GM03348 (cell line): ENCODE measurements around the gene RNU6-9.

Experiments
- DNase-seq: peaks from one replicate; pipeline ENCODE4 v3.0.0; 2012; ENCODE audit warnings: low spot score

RNU6-9 gene

DNA sequence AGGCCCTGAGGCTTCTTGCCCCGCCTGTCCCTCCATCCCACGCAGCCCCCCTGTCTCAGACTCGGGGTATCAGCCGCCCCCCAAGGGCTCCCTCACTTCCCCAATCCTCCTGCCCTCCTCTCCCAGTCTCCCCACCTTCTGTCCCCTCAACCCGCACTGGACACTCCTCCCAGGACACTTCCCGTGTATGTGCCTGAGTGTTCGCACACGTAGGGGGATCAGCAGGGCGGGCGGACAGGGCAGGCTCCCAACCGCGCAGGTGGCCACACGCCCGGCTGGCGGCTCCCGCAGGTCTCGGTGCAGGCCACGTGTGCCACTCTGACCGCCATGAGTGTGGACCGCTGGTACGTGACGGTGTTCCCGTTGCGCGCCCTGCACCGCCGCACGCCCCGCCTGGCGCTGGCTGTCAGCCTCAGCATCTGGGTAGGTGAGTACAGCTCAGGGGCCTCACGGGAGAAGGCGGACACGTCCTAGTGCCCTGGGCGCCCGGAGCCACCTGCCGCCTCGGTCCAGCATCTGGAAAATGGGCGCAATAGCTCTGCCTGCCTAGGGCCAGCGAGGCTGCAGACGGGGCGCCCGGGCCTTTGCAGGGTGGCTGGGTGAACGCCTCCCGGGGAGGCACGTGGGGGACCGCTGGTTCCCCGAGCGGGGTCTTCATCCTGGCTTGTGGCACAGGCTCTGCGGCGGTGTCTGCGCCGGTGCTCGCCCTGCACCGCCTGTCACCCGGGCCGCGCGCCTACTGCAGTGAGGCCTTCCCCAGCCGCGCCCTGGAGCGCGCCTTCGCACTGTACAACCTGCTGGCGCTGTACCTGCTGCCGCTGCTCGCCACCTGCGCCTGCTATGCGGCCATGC is 26.1 kb downstream of the RNU6-9 start:
- DNase-seq: no peak

DNA sequence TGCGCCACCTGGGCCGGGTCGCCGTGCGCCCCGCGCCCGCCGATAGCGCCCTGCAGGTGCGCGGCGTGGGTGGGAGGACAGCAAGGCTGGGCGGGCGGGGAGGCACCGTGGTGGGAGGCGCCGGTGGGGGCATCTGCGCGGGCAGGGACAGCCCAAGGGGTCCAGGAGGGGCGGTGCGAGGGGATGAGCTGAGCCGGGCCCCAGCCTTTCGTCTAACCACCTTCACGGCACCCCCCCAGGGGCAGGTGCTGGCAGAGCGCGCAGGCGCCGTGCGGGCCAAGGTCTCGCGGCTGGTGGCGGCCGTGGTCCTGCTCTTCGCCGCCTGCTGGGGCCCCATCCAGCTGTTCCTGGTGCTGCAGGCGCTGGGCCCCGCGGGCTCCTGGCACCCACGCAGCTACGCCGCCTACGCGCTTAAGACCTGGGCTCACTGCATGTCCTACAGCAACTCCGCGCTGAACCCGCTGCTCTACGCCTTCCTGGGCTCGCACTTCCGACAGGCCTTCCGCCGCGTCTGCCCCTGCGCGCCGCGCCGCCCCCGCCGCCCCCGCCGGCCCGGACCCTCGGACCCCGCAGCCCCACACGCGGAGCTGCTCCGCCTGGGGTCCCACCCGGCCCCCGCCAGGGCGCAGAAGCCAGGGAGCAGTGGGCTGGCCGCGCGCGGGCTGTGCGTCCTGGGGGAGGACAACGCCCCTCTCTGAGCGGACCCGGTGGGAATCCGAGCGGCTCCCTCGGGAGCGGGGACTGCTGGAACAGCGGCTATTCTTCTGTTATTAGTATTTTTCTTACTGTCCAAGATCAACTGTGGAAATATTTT is 27.0 kb downstream of the RNU6-9 start:
- no peak for DNase-seq

DNA sequence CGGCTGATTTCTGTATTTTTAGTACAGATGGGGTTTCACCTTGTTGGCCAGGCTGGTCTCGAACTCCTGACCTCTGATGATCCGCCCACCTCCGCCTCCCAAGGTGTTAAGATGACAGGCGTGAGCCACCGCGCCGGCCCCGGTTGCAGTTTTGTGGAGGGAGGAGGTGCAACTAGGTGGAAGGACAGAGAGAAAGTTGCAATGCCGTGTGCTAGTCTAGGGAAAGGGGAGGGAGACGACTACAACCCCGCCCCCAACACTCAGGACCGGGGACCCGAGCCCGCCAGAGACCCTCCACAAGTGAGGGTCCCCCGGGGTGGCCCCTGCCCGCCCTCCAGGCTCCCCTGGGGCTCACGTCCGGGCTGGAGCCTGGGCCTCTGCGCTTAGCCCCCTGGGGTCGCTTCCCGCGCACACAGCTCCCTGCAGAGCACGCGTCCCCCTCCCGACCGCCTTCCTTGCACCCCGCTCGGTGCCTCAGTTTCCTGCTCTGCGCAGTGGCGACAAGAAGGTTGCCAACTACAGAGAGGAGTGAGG is 31.3 kb downstream of the RNU6-9 start:
- DNase-seq: no peak

DNA sequence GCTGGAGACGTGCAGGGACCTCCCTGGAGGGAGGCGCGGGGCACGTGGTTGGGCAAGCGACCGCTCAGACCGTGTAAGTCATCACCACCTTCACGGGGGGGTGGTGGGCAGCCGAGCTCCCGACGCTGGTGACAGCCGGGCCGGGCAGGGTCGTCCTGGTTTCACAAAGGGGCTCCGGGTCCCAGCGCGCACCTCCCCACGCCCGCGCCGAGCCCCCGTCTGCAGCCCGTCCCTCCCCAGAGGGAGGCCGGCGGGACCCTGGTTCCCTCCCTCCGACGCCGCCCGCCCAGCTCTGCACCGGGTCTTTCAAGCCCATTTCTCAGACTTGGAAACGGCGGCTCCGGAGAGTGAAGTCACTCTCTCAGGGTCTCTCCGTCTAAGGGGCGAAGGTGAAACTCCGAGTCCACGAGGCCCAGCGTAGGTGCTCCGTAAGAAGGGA is 31.8 kb downstream of the RNU6-9 start:
- peak; percentile 57 for DNase-seq

DNA sequence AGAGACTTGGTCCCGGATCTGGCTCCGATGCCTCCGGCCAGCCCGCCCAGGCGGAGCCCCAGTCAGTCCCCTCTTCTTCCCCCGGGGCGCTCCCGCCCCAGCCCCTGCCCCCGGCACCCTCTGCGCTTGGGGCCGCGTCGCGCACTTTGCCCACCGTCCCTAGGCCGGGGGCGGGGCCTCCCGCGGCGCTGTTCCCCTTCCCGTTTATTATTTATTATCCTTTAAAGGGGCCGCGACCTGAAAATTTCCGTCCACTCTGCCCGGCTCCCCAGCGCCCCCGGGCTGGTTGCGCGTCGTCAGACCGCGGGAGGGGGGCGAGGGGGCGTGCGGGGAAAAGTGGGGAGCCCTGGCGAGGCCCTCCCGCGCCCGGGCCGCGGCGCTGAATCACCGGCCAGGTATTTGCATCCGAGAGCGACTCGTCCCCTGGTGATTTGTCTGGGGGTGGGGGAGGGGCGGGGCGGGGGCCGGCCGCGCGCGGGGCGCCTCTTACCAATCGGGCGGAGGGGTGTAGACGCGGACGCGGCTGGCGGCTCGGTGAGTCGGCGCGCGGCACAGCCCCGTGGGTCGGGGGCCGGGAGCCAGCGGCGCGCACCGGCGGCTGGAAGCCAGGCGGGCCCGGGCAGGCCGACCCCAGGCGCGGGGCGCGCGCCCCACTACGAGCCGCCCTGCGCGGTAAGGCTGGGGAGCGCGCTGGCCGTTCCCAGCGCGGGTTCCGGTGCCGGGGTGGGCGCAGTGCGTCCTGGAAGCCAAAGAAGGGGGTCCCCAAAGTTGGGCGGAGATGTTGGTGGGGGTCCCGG is 32.4 kb downstream of the RNU6-9 start, which contains the start of gene ARID3A:
TSS of gene ARID3A (plus strand) at position 510 of the 797 bp plus-strand sequence. CDS start 3,494 bp downstream, outside the sequence.
- DNase-seq: peak; percentile 93

DNA sequence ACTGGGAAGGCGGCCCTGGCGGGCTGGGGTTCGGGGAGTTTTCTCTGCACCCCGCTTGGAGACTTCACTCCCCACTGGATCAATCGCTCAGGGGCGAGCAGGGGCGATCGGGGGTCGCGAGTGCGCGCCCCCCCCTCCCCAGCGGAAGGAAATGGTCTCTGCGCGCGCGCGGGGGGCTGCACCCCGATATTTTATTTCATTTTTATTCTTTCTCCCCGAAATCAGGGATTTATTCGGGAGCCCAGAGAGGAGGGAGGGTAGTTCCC is 33.0 kb downstream of the RNU6-9 start:
- DNase-seq: no peak

DNA sequence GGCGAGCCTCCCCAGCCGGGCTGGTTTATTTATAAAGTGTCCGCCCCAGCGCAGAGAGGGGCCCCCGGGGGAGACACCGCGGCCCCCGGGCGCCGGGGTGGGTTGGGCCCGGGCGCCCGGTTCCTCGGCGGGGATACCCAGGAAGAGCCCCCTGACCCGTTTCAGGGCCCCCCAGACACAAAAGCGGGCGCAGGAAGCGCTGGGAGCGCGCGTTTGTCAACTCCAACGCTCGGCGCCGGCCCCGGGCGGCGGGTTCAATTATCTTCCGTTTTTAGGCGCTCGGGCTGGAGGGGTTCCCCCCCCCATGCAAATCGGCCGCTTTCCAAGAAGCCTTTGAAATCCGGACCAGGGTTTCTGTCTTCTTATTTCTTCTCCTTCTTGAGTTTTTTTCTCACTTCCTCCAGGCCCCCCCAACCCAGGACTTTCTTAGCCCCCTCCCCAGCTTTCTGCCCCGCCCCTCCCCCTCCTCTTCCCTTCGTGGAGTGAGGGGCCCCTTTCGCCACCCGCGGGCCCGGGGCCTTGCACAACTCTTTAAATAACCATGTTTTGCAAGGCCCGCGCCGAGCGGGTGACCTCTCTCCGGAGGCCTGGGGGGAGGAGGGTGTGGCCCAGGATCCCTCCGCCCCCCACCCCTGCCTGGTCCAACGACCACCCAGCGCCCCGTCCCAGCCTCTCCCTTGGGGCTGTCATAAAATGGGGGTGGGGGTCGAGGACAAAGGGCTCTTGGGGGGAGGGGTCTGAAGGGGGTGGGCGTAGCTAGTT is 33.5 kb downstream of the RNU6-9 start:
- peak; percentile 85 for DNase-seq

DNA sequence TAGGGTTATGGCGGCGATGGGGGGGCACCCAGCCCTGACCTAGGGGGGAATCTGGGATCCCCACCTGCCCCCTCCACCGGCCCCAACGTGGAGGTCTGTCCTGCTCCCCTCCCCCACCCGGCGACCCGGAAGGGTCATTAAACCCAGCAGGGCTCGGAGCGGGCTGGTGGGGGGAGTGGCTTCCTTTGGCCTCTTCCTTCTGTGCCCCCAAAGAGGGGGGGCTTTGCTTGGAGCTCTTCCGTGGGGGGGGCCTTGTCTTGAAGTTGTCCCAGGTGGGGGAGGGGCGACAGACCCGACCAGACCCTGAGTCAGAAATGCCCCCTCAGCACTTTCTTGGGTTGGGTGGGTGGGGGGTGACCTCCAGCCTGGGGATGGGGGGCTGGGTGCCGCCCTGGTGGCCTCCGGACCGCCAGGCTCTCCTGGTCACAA is 34.1 kb downstream of the RNU6-9 start:
- DNase-seq: peak; percentile 45

DNA sequence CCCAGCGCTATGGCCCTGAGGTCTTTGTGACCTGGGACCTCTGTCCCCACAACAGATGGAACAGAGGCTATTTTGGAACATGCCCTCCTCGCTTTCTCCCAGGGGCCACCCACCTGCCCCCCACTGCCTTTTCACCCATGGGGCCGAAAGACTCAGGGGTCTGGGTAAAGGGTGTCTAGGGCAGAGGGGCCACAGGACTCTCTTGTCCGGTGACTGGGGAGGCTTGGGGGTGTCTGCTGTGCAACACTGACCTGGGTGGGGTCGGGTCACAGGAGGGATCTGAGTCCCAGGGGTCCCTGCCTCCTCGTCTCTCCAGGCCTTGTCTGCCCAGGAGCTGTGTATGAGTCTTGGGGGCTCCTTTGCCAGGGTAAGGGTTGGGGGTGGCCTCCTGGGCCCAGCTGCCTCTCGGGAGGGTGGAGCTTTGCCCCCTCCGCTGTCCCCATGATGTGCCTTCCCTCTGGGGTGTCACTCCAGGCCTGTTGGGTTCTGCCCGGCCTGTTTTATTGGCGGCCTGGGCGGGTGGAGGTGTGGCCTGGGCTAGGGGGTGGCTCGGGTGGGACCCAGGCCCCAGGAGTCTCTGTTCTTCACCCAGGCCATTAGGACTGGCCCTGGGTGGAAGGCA is 34.6 kb downstream of the RNU6-9 start:
- no peak for DNase-seq

DNA sequence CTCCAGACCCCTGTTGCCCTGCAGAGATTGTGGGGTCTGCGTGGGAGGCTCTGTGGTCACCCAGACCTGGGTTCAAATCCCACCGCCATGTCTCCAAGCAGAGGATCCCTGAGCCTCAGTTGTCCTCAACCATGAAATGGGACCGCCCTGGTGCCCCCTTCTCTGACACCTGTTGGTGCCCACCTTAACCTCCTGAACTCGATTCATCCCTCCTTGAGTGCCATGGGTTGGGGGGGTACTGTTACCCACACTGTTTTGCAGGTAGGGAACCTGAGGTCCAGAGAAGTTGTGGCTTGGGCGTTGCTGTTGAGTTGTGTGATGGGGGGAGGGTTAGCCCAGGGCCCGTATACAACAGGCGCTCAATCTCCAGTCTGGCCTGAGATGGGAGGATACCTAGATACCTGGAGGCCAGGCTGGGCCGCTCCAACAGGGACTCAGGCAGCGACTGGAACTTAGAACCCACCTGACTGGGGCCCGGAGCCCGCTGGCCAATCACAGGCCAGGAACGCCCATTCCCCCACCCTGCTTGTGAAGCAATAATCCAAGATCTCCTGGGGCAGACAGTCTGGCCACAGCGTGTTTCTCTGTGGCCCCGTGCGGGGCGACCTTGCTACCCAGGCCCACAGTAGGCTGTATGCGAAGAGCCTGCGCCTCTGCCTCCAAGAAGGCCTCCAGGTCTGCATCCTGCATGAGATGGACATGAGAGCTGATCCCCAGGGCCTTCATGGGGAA is 35.4 kb downstream of the RNU6-9 start:
- DNase-seq: peak; percentile 72

DNA sequence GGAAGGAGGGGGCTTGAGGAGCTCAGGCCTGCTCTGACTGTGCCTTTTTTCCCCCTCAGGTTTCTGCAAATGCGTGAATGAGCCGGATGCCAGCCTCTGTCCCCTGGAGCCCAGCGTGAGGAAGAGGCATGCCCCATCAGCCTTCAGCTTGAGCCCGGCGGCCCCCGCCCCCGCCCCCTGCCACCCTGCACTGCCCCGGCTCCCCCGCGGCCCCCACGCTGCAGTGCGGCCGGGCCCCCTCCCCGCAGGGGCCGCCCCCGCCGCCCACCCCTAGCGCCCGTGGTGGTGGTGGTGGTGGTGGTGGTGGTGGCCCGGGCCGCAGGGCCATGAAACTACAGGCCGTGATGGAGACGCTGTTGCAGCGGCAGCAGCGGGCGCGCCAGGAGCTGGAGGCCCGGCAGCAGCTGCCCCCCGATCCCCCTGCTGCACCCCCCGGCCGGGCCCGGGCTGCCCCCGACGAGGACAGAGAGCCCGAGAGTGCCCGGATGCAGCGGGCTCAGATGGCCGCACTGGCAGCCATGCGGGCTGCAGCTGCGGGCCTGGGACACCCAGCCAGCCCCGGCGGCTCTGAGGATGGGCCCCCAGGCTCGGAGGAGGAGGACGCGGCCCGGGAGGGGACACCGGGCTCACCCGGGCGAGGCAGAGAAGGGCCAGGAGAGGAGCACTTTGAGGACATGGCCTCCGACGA is 36.1 kb downstream of the RNU6-9 start:
- DNase-seq: no peak

DNA sequence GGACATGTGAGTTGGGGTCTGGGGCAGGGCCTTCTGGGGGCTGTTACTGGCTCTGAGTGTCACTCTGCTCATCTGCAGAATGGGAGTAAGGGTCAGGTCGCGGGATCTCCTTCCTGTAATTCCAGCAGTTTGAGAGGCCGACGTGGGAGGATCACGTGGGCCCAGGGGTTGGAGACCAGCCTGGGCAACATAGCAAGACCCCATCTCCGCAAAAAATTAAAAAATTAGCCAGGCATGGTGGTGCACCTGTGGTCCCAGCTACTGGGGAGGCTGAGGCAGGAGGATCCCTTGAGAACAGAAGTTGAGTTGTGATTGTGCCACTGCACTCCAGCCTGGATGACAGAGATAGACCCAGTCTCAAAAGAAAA is 36.6 kb downstream of the RNU6-9 start:
- no peak for DNase-seq

DNA sequence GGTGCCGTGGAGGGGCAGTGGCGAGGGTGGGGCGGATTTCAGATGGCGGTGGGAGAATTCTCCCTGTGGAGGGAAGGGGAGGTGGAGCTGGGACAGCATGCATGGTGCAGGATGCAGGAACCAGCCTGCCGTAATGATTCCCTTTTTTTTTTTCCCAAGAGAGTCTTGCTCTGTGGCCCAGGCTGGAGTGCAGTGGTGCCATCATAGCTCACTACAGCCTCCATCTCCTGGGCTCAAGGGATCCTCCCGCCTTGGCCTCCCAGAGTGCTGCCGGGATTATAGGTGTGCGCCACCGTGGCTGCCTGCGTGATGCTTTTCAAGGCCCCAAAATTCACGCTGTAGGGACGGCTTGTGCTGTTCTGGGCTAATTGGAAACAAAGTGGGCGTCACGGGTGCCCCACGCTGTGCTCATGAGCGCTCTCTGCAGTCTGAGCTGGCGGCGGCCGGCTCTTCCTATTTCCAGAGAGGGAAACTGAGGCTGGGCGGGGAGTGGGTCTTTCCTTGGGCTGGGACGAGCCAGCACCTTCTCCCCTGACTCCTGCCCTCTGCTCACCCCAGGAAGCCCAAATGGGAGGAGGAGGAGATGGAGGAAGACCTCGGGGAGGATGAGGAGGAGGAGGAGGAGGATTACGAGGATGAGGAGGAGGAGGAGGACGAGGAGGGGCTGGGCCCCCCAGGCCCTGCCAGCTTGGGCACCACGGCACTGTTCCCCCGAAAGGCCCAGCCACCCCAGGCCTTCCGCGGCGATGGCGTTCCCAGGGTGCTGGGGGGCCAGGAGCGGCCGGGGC is 38.8 kb downstream of the RNU6-9 start:
- DNase-seq: no peak

DNA sequence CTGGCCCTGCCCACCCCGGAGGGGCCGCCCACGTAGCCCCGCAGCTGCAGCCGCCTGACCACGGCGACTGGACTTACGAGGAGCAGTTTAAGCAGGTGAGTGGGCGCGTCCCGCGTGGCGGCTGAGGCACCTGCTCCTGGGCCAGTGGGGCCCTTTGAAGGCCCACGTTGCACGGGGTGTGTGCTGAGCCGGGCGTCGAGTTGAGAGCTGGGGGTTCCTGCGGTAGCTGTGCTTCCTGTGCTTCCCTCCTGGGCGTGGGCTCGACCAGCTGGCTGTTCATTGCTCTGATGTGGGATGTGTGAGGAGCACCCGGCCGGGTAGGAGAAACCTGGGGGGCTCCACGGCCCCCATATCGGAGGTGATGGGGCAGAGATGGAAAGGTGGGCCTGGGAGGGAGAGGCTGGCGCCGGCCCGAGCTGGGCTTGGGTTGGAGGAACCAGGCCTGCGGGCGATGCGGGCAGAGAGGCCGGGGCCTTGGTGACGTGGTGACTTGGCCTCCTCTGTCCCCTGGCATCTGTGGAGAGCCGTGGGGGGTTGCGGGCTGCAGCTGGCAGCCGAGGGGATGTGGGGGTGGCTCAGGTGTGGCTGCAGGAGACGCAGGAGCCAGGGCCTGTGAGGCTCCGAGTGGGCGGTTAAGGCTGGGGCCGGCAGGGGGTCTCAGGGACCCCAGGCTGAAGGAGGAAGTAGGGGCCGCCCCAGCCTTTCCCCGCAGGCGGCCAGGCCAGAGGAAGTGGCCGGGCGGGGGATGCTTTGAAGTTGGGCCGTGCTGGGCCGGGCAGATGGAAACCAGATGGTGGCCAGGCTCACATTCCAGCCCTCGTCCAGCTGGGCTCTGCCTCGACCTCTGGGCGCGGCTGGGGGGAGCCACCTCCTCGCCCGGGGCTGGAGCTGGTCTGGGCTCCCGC is 39.6 kb downstream of the RNU6-9 start:
- DNase-seq: peak; percentile 97

DNA sequence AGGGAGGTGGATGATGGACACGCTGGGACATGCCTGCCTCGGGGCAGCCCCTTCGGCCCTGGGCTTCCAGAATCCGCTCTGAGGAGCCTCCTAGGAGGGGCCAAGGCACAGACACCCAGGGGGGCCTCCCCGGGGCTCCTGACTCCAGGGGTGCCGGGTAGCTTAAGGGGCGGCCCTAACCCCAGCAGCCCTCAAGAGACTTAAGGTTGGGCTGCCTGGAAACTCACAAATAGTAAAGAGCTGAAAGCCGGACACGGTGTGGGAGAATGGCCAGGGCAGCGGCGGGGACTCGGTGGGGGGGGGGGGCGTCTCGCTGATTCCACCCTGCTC is 40.2 kb downstream of the RNU6-9 start:
- no peak for DNase-seq

DNA sequence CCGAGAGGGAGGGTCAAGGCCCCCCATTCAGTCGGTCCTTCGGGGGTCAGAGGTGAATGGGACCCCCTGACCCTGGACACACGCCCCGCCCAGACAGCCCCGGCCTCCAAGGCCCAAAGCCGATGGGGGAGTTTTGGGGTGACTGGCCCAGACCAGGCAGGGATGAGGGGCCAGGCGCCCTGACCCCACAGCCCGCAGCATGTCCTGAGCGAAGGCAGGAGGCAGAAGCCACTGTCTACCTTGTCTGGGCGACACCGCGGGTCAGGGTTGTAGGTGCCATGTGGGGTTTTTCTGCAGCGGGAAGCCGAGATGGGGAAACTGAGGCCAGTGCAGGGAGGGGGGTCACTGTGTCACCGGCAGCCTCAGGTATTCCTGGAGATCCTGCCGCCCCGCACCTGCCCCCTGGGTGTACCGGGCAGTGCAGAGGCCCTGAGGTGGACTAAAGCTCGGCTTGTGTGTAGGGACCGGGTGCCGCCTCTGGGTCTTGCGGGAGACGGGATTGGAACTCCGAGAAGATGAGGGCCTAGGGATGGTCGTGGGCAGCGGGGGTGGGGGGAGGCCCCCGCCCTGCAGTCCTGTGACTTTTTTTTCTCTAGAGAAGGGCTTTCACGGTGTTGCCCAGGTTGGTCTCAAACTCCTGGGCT is 41.0 kb downstream of the RNU6-9 start:
- DNase-seq: no peak

DNA sequence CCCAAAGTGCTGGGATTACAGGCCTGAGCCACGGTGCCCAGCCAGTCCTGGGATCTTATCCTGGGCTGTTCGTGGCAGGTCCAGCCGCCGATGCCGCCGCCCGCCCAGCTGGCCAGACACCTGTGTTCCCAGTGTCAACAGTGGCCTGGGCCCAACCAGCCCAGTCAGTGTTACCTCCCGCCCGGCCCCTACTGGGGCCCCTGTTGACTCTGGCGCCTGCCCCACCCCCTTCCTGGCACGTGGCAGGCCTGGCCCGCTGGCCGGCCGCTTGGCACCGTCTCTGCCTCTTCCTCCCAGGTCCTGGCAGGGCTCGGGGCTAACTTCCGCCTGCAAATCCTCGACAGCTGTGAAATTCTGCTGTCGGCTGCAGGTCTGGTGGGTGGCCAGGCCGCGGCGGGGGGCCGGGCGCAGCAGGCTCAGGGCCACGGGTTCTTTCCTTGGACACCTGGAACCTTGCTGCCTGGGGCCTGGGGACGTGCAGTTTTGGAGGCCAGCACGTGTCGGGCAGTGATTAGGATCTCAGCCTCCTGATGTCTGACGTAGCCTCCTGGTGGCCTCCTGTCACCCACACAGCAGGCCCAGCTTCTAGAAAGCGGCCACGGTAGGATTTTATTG is 41.7 kb downstream of the RNU6-9 start:
- DNase-seq: peak; percentile 60
